ENCODE results near the gene DYNC1H1. TPM values are rescaled to one million over a fixed set of nuclear protein-coding genes. Genes with fewer than 3 reads are reported as not detected.

Gene DYNC1H1
- total RNA-seq, 1 donor from 2014 or later: 277 TPM

DNA sequence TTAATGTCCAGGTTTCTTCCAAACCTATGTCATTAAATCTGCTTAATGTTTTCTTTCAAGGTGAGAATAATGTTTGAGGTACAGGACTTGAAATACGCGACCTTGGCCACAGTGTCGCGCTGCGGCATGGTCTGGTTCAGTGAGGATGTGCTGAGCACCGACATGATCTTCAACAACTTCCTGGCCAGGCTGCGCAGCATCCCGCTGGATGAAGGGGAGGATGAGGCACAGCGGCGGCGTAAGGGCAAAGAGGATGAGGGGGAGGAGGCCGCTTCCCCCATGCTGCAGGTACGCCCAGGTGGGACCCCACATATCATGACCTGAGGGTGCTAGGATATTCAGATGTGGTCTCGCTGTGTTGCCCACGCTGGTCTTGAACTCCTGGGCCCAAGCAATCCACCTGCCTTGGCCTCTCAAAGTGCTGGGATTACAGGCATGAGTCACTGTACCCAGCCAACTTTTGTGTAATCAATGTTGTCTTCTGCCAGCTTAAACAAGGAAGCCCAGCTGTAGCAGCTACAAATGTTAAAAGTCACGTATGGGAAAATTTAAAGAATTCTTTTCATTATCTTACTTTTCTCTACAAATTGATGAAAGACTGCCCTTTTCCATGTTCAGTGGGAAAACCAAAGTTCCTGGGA lies 50.8 kb downstream of the DYNC1H1 start:
- no peak for FAIRE-seq
- Histone ChIP-seq H3K4me3 (ENCODE audit: low read depth, low read length) (no peak overlapping the region), H3K36me3 (ENCODE audit: control insufficient read depth, insufficient read depth, low read length) (peaks cover 55% of the 10 kb centered on the region), H3K27me3 (ENCODE audit: control insufficient read depth, insufficient read depth, low read length) (no peaks in the 10 kb centered on the region)
- no peak for DNase-seq (ENCODE audit: low read depth)
- TF ChIP-seq, protein P1, sequence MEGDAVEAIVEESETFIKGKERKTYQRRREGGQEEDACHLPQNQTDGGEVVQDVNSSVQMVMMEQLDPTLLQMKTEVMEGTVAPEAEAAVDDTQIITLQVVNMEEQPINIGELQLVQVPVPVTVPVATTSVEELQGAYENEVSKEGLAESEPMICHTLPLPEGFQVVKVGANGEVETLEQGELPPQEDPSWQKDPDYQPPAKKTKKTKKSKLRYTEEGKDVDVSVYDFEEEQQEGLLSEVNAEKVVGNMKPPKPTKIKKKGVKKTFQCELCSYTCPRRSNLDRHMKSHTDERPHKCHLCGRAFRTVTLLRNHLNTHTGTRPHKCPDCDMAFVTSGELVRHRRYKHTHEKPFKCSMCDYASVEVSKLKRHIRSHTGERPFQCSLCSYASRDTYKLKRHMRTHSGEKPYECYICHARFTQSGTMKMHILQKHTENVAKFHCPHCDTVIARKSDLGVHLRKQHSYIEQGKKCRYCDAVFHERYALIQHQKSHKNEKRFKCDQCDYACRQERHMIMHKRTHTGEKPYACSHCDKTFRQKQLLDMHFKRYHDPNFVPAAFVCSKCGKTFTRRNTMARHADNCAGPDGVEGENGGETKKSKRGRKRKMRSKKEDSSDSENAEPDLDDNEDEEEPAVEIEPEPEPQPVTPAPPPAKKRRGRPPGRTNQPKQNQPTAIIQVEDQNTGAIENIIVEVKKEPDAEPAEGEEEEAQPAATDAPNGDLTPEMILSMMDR (IDR thresholded peaks at IDR 0.05; ENCODE audit: insufficient read depth, low read length, severe bottlenecking): no peak

DNA sequence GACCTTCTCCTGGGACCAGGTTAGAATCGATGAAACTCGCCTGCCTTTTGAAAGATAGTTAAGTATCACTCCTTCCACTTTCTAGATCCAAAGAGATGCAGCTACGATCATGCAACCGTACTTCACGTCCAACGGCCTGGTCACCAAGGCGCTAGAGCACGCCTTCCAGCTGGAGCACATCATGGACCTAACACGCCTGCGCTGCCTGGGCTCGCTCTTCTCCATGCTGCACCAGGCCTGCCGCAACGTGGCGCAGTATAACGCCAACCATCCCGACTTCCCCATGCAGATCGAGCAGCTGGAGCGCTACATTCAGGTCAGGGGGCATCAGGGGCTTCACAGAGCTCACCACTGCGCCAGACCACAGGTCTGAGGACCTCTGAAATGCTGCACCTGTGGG lies 51.4 kb downstream of the DYNC1H1 start:
- Histone ChIP-seq H3K36me3 (ENCODE audit: control insufficient read depth, insufficient read depth, low read length) (peaks cover 55% of the 10 kb centered on the region), H3K27me3 (ENCODE audit: control insufficient read depth, insufficient read depth, low read length) (no peaks in the 10 kb centered on the region), H3K4me3 (ENCODE audit: low read depth, low read length) (no peak overlapping the region)
- DNase-seq (ENCODE audit: low read depth) (no peak), FAIRE-seq (no peak)
- TF ChIP-seq, protein P1 (IDR thresholded peaks at IDR 0.05; ENCODE audit: insufficient read depth, low read length, severe bottlenecking): no peak

DNA sequence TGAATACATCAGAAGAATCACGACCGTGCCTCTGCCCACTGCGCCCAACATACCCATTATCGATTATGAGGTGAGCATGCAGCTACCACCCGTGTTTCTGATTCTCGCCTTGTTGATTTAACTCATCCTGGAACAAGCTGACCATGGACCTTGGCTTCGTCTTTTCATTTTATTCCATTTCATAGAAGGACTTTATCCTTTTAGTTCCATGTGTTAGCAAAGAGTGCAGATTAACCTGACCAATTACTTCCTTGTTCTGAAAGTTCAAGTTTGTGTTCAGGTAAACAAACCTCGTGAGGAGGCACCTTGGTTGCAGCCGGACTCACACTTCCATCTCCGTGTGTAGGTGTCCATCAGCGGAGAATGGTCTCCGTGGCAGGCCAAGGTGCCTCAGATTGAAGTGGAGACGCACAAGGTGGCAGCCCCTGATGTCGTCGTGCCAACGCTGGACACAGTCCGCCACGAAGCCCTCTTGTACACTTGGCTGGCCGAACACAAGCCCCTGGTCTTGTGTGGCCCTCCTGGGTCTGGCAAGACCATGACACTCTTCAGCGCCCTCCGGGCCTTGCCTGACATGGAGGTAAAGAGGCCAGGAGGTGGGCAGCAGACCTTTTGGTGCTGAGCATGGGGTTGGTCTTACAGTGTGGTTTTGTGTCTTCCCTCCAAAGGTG lies 52.2 kb downstream of the DYNC1H1 start:
- Histone ChIP-seq H3K4me3 (ENCODE audit: low read depth, low read length) (no peak overlapping the region), H3K27me3 (ENCODE audit: control insufficient read depth, insufficient read depth, low read length) (no peaks in the 10 kb centered on the region), H3K36me3 (ENCODE audit: control insufficient read depth, insufficient read depth, low read length) (peaks cover 57% of the 10 kb centered on the region)
- TF ChIP-seq, protein P1 (IDR thresholded peaks at IDR 0.05; ENCODE audit: insufficient read depth, low read length, severe bottlenecking): no peak
- DNase-seq (ENCODE audit: low read depth): no peak
- no peak for FAIRE-seq

- DNase-seq (ENCODE audit: low read depth) (no peak), FAIRE-seq (no peak)
- Histone ChIP-seq H3K27me3 (ENCODE audit: control insufficient read depth, insufficient read depth, low read length) (no peaks in the 10 kb centered on the region), H3K4me3 (ENCODE audit: low read depth, low read length) (no peak overlapping the region), H3K36me3 (ENCODE audit: control insufficient read depth, insufficient read depth, low read length) (peaks cover 50% of the 10 kb centered on the region)
- TF ChIP-seq, protein P1 (IDR thresholded peaks at IDR 0.05; ENCODE audit: insufficient read depth, low read length, severe bottlenecking): no peak
These were observed 53.9 kb downstream of the DYNC1H1 start for GRCh38 chr14:102018251-102018650.

- FAIRE-seq (no peak), DNase-seq (ENCODE audit: low read depth) (no peak)
- Histone ChIP-seq H3K4me3 (ENCODE audit: low read depth, low read length) (no peak overlapping the region), H3K36me3 (ENCODE audit: control insufficient read depth, insufficient read depth, low read length) (peaks cover 53% of the 10 kb centered on the region), H3K27me3 (ENCODE audit: control insufficient read depth, insufficient read depth, low read length) (no peaks in the 10 kb centered on the region)
- TF ChIP-seq, protein P1 (IDR thresholded peaks at IDR 0.05; ENCODE audit: insufficient read depth, low read length, severe bottlenecking): no peak
These were observed 54.7 kb downstream of the DYNC1H1 start for GRCh38 chr14:102019006-102019540.

Measured in bronchial epithelial cell (primary cell).